22Rv1 (cell line): Measurements from ENCODE around the gene ZNF134.

Experiments used
- H3K27ac ChIP-seq: fragments of 450-650 bp; 2 replicates; pipeline ENCODE4 v1.5.1; 2017
- ZFX ChIP-seq: fragments of 450-650 bp; IDR thresholded peaks from 2 replicates; pipeline ENCODE4 v1.6.1; 2017; ENCODE audit warnings: antibody characterized with exemption, borderline replicate concordance
- TF ChIP-seq, protein P1 (sequence below): fragments of 450-650 bp; IDR thresholded peaks from 2 replicates; pipeline ENCODE4 v1.5.1; 2017; ENCODE audit warnings: mild to moderate bottlenecking

The ZNF134 gene

DNA sequence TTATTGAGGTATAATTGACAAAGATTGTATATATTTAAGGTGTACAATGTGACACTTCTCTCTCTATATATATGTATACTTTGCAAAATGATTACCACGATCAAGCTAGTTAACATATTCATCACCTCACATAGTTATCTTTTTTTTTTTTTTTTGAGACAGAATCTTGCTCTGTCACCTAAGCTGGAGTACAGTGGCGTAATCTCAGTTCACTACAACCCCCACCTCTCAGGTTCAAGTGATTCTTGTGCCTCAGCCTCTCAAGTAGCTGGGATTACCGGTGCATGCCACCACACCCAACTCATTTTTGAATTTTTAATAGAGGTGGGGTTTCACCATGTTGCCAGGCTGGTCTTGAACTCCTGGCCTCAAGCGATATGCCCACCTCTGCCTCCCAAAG lies 58.4 kb downstream of the ZNF134 start:
- TF ChIP-seq, protein P1, sequence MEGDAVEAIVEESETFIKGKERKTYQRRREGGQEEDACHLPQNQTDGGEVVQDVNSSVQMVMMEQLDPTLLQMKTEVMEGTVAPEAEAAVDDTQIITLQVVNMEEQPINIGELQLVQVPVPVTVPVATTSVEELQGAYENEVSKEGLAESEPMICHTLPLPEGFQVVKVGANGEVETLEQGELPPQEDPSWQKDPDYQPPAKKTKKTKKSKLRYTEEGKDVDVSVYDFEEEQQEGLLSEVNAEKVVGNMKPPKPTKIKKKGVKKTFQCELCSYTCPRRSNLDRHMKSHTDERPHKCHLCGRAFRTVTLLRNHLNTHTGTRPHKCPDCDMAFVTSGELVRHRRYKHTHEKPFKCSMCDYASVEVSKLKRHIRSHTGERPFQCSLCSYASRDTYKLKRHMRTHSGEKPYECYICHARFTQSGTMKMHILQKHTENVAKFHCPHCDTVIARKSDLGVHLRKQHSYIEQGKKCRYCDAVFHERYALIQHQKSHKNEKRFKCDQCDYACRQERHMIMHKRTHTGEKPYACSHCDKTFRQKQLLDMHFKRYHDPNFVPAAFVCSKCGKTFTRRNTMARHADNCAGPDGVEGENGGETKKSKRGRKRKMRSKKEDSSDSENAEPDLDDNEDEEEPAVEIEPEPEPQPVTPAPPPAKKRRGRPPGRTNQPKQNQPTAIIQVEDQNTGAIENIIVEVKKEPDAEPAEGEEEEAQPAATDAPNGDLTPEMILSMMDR: no peak
- no peak for TF ChIP-seq ZFX

More for the DNA sequence above, 58.4 kb downstream of the ZNF134 start:
- H3K27ac ChIP-seq: no peak overlapping the region
